GM10266 (cell line): ENCODE results near the gene RELN.

ENCODE experiments used
- DNase-seq: peaks from one replicate; pipeline ENCODE4 v3.0.0; 2012; ENCODE audit errors: extremely low spot score
- CTCF ChIP-seq: IDR thresholded peaks from 2 replicates; pipeline ENCODE4 v1.5.1; 2012; ENCODE audit warnings: mild to moderate bottlenecking, low read depth; ENCODE audit not compliant: control insufficient read depth, insufficient read depth; ENCODE audit errors: missing control alignments

Gene RELN

GRCh38 chr7:103735377-103735776 lies 254.1 kb downstream of the RELN start:
- DNase-seq, result no peak
- no peak for TF ChIP-seq CTCF

- no peak for DNase-seq
- TF ChIP-seq CTCF, result no peak
Observed at GRCh38 chr7:103731169-103731568, 258.3 kb downstream of the RELN start.

- no peak for DNase-seq
- no peak for TF ChIP-seq CTCF
Observed at GRCh38 chr7:103729026-103729425, 260.4 kb downstream of the RELN start.

GRCh38 chr7:103727982-103728610 lies 261.4 kb downstream of the RELN start:
- no peak for TF ChIP-seq CTCF

GRCh38 chr7:103719070-103719469 lies 270.4 kb downstream of the RELN start:
- DNase-seq, result no peak
- TF ChIP-seq CTCF, result no peak

More at GRCh38 chr7:103727982-103728610, 261.4 kb downstream of the RELN start:
- no peak for DNase-seq

- no peak for DNase-seq
- TF ChIP-seq CTCF, result no peak
Observed at GRCh38 chr7:103718482-103719061, 270.9 kb downstream of the RELN start.

GRCh38 chr7:103717574-103717973 lies 271.9 kb downstream of the RELN start:
- TF ChIP-seq CTCF, result no peak
- no peak for DNase-seq
